NCI-H1105 treated with DMSO at 0.1 percent for 48 hours (cell line): ENCODE results near the gene SNRNP27.

ENCODE experiments used
- DNase-seq: peaks from one replicate; lab custom pipeline; 2025; lab: John Stamatoyannopoulos, UW

SNRNP27 gene

DNA sequence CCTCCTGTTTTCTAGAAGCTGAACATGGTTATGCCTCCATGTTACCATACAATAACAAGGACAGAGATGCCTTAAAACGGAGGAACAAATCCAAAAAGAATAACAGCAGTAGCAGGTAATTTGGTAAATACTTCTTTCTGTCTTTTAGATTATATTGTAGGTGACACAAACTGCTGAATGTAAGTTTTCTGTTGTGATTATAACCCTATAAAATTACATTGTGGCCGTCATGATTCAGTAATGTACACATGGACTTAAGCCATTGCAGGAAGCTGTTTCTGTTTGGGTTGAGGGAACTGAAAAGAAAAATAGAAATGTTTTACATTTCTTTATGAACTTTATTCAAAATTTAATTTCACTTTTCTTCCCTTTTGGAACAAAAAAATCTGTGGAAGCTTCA lies 22.4 kb downstream of the SNRNP27 start:
- no peak for DNase-seq

DNA sequence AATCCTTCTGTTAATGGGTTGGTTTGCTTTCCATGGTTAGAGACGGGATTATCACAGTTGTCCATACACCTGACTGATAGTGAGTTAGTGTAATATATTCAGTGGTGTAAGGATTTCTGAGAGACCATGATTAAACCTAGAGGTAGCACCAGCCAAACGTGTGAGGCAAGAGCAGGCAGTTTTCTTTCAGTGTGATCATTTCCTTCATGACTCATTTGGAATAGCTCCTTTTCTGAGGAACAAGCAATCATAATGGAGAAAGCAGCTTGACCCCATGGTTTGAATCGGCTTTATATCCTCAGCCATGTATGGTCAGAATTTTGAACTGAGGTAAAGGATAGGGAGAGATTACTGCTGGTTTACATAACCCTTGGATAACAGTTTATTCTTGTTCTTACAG lies 24.1 kb downstream of the SNRNP27 start:
- no peak for DNase-seq

DNA sequence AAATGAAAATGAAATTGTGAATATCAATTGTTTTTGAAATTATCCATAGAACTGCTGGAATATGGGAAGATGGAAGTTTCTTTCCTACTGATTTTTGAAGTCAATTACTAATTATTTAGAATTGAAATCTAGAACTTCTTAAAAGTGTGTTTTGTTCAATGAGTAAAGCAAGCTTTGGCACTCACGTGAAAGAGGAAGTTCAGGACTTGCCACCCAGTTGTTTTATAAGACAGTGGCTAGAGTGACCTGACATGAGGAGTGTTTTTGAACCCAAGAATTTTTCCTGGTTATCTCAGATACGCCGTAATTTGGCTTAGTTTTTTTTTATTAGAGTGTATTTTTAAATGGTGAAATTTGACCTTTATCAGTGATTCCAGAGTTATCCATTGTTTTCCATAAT lies 24.6 kb downstream of the SNRNP27 start:
- DNase-seq: no peak

DNA sequence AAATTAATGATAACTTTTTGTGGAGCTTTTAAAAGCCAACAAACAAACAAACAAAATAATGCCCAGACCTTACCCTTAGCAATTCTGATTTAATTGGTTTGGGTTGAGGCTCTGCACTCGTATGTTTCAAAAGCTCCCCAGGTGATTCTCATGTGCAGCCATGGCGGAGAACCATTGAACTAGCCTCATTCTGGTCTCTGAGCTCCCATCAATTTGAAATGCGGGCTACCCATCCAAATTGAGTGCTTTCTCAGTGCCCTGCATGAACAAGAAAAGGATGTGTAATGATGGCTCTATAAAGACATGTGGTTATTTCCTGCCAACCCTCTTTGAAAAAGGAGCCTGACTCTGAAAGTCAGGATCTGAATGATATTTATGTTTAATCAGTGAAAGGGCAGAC lies 29.4 kb downstream of the SNRNP27 start:
- no peak for DNase-seq

DNA sequence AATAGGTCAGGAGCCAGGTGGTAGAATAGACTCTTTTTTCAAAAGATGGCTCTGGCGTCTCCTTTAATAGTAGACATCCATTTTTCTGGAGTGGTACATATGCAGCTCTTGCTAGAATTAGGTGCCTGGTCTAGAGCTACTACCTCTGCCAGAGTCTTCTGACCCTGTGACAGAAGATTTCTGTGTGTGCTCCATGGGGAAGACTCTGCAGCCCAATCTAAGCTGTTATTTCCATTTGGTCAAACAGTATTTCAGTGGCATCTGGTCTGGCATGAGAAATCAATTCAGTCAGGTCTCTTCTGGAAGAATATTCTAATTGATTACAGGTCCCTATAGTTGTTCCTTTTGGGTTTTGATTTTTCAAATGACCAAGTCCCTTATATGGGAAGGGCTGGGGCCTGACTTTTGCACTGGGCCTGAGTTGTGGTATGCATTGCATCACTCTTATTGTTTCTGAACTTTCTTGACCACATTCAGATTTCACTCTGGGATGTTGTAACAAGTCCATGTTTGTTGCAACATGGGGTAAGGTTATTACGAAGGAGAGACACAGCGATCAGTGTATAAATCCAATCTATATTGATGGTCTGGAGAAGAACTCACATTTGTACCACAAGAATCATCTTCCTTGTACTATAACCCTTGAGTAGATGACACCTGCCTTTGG lies 33.2 kb downstream of the SNRNP27 start:
- DNase-seq: no peak

DNA sequence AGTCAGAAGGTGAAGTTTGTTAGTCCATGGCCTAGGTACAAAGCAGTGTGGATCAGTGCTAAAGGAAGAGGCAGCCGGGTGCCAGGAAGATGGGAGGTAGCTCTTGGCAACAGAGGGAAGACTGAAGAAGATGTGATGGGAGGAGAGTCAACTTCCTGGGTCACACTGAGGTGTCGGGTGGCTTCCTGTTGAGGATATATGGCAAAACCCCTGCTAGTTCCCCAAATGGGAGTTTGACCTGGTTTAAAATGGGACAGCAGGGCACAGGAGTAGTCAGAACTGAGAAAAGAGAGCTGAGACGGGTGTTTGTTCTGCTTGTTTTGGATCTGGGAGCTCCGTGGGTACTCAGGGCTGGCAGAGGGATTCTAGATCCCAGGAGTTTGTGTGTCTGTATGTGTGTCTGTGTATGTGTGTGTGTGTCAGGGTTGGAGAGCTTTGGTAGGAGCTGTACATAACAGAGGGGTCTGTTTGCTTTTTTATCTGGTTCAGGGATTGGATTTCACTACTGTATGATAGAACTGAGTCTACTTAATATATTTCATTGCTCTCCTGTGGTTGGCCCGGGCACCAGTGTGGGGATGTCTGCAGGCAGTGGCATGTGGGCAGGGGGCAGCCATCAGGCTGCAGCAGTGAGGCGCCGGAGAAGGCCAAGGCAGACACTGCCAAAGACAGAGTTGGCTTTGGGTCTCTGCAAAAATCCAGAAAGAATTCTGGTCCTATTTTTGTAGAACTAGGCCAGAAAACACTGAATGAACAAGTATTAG lies 38.3 kb downstream of the SNRNP27 start:
- no peak for DNase-seq

DNA sequence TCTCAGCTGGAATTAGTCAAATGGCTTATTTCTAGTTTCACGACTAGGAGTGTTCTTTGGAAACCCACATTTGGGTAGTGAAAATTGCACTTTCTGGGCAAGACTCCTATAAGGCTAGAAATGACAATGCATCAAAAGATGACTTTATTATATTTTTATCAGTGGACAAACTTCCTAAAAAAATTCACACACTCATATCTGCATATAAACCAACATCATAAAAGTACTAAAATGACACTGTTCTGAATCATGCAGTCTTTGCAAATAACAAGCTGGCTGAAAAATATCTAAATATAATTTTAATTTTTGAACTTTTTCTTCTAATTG lies 38.8 kb downstream of the SNRNP27 start:
- DNase-seq: no peak

DNA sequence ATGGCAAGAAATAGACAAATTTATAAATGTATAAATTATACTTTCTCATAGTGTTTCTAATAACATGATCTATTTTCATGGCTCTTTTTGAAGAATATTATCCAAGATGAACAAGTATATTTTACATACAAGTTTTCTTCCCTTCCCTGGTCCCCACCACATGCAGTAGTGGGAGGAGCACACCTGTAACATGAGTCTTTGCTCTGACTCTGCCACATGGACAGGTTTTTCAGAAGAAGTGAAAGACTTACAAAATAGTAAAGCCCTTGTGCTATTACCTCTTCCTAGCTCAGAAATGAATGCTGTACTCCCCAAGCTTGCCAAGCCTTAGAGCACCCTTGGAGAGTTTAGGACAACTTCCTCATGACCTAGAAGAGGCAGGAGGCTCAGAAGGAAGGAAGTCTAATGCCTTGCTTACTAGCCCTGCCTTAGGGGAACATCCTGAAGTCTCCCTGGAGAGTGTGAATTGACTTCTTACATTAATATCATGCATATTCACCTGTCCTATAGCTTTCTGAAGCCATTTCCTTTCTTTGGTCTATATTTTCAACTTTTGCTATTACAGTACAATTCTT lies 39.6 kb downstream of the SNRNP27 start:
- DNase-seq: no peak

DNA sequence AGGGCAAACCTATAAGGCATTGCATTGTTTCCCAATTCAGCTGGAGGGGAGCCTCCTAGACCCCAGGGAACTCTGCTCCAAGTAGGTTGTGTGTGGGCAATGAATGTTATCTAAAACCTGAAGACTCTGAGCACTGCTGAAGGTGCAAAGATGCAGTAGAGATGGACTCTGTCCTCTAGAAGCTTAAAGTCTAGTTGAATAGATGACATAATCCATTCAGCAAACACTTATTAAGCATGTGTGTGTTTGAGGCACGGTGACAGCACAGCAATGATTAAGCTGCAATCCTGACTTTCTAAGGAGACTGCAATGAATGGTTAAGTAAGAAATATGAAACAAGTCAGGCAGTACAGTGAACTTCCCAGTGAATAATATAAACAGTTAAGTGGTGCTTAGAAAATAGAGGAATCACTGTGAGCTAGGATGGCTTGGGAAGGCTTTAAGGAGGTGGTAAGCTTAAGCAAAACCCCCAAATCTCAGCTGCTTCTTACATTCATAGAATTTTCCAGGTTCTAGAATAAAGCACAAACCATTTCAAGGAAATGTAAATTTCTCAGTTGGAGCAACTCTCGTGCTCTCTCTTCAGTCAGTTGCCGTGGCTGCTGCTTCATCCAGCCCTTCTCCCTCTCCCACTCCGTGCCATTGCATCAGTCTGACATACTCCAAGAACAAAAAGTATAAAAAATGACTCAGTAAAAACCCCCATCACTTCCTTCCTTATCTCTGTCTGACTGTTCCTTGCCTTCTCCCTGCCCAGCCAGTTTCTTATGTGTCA lies 40.3 kb downstream of the SNRNP27 start:
- DNase-seq: no peak

DNA sequence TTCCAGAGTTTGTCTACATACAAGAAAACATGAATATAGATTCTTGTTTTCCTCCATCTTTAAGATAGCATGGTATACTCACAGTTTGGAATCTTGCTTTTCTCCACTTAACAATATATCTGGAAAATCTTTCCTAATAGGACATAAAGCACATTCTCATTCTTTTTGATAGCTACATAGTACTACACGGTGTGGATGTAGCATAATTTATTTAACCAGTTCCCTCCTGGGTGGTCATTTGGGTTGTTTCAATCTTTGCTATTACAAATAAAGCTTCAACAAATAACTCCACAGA lies 40.8 kb downstream of the SNRNP27 start:
- no peak for DNase-seq

DNA sequence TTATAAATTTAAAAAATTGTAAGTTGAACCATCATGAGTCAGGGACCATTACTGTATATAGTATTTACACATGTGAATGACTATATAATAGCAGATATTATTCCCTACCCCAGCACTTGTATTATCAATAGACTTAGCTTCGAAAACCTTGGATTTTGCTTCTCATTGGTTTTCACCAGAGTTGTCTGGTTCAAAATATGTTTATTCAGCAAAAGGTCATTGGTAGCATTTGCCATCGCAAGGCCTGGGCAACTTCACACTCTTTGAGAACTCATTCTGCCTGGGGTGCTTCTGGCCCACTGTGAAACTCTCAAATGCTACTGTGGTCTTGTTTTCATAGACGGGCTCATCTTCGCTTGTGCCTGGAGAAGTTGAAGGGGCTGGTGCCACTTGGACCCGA lies 41.3 kb downstream of the SNRNP27 start:
- no peak for DNase-seq

DNA sequence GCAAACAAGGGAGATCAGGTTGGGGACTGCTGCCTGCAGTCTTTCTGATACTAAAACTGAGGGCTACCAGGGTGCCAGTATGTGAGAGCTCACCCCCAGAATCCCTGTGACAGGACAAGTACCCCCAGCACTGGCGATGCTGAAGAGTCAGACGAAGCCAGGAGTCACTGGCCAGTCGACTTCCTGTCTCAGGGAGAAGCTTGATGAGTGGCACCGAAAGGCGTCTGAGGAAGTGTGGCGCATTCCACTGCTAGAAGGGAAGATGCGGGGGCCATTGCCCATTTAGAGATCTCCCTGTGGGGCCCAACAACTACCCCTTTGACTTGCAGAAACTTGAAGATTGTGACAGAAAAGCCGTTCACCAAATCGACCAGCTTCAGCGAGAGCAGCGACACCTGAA lies 43.1 kb downstream of the SNRNP27 start:
- DNase-seq: no peak

DNA sequence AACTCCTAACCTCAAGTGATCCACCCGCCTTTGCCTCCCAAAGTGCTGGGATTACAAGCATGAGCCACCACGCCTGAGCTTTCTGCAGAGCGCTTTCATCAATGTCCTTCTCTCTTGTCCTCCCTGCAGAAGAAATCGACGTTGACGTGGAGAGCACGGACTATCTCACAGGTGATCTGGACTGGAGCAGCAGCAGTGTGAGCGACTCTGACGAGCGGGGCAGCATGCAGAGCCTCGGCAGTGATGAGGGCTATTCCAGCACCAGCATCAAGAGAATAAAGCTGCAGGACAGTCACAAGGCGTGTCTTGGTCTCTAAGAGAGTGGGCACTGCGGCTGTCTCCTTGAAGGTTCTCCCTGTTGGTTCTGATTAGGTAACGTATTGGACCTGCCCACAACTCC lies 44.2 kb downstream of the SNRNP27 start:
- DNase-seq: no peak

DNA sequence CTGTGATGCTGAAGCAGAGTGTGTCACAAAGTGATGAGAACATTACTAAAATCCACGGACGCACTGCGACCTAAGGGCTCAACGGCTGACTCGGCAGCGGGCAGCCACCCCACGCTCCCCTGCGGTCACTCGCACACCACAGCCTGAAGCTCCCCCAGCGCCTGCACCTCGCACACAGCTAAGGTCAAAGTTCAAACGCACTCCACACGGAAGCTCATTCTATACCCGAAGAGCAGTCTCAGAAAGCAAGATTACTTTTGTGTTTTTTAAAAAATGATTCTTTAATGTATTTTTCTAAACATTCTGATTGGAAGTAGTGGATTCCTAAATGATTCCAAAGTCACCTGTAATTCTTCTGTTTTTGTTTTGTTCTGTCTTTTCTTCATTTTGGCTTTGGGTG lies 46.0 kb downstream of the SNRNP27 start:
- no peak for DNase-seq

DNA sequence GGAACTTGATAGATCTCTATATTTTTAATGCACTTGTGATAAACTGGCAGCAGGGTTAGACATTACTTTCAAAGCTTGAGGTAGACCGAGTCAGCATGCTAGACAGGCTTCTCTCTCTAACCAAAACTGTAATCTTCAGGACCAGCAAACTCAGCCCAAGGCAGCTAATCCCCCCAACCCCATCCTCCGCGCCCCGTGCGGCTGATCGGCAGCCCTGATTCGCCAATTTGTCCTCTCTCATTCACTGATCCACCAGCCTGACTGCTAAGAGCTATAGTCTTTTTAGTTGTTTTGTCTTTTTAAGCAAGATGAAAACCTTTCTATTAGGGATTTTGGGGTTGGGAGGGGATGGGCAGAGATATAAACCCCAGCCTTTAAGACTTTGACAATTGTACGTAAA lies 46.9 kb downstream of the SNRNP27 start:
- no peak for DNase-seq

DNA sequence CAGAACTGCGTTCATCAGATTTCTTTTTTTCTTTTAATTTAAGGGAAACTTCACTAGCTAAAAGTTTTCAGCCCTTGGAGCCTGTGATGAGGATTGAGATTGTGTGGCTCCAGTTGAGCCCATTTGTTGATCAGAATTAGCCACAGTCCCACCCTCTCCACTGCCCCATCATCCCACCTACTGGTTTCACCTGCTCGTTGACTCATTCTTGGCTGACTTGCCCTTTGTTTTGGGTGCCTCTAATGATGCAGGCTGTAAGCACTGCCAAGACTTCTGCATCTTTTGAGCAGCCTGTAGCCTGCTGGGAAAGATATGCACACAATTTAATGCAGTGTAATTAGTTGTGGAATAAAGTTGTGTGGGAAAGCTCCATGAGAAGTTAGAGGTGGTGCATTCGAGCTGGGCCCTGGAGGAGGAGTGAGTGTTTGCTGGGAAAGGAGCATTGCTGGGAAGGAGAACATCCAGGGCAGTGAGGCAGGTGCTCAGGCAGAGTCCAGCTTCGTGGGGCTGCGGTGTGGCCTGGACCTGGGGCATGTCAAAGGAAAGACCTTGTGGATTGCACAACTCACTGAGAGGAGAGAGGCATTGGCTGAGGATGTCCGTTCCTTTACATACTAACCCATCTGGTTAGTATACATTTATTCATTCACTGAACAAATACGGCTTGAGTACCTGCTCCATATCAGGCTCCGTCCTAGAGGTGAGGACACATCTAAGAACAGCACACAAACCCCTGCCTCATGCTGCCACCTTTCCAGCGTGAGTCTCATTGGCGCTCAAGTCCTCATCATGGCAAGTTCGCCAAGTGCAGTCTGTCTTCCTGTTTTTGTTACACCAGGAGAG lies 49.5 kb downstream of the SNRNP27 start:
- DNase-seq: peak; percentile 19

DNA sequence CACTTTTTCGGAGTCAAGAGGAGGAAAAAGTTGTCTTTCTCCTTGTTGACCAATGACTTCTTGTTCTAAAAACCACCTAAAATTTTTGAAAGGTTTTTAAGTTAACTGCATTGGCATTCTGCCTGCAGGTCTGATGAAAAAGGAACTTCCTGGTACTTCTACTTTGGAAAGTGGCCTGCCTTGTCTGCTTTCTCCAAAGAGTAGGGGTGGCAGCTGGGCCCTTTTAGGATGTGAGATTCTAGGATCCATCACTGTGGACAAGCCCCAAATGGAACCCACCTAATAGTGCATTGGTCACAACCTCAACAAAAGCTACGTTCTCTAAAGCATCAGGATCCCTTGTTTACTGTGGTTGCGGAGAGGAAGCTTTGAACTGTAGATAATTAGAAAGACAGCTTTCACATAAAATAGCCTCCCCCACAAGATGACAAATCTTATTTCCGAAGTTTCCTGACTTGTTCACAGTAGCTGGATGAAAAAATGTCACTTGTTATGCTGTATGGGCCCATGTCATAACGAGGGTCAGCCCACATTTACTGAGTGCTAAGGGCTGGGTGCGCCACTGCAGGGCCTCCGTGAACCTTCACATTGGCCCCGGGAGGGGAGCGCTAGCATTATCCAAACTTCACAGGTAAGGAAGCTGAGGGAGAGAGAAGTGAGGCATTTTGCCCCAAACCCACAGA lies 50.2 kb downstream of the SNRNP27 start:
- DNase-seq: no peak

DNA sequence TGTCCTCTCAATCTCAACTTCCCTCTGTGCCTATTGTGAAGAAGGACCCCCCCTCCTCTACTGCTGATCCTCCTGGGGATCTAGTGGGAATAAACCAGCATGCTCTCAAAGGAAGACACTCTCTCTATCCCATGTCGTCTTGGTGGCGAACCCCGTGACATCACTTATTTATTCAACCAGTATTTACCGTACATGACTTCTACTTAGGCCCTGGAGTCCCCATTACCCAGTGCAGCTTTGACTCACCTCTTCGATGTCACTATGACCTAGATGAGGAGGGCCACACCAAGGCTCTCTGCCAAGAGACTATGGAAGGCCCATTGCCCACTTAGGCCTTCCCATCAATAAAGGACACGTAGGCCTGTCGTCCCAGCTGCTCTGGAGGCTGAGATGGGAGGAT lies 51.0 kb downstream of the SNRNP27 start:
- no peak for DNase-seq

DNA sequence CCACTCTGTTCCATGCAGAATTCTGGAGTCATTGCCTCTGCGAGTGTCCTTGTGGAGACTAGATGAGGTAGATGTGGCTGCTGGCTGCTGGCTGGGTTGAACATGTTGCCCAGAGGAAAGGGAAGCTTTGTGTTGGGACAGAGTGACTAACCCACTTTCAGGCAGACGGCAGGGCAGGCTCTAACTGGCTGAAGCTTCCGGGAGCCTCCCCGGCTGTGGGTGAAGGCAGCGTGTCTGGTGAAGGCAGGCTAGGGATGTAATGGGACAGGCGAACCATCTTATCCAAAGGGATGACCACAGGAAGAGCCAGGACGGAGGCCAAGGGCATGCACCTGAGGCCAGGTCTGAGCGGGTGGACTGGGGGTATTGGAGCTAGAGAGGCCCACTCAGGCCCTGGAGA lies 51.7 kb downstream of the SNRNP27 start:
- DNase-seq: no peak

DNA sequence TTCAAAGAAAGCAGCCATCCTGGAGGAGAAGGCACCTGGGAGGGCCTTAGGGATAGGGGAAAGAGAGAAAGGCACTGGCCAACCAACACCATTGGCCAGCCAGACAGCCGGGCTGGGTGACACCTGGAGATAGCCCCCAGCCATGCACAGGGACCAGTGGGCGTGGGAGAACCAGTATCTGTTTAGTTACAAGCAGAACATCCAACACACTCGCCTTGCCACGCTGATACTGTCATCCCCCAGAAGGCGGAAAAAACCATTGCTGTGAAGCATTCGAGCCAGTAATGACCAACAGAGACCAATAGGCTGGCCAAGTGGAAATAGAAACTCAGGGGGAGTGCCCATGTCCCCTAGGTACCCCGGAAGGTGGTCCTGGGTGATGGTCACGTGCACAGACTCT lies 52.2 kb downstream of the SNRNP27 start:
- DNase-seq: no peak
